OCI-LY7 (cell line): ENCODE measurements around the gene DCLK1.

Experiments used
- EZH2phosphoT487 ChIP-seq: fragments of 200-600 bp; sonication (generic); IDR thresholded peaks from 2 replicates; pipeline ENCODE4 v1.6.1; 2018; ENCODE audit warnings: low read depth, borderline replicate concordance, mild to moderate bottlenecking, mixed run types, antibody characterized with exemption, low read length, moderate library complexity, mixed read lengths
- TF ChIP-seq, protein P1 (sequence below): fragments of 200-600 bp; sonication (generic); conservative IDR thresholded peaks from 2 replicates; pipeline ENCODE4 v1.5.1; 2014; ENCODE audit warnings: mild to moderate bottlenecking, antibody characterized with exemption, low read length, moderate library complexity, mixed read lengths

DNA sequence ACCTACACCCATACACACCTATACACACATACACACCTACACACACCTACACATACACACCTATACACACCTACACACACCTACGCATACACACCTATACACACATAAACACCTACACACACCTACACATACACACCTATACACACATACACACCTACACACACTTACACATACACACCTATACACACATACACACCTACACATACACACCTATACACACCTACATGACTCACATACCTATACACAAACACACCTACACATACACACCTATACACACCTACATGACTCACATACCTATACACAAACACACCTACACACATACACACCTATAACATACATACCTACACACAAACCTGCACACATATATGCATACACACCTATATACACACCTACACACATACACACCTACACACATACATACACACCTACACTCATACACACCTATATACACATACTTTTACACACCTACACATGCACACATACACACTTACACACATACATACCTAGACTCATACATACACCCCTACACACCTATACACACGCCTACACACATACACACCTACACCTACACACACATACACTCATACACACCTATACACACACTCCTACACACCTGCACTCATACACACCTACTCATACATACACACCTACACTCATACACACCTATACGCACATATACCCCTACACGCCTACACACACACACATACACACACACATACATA, 368.0 kb downstream of the DCLK1 start:
- TF ChIP-seq, protein P1, sequence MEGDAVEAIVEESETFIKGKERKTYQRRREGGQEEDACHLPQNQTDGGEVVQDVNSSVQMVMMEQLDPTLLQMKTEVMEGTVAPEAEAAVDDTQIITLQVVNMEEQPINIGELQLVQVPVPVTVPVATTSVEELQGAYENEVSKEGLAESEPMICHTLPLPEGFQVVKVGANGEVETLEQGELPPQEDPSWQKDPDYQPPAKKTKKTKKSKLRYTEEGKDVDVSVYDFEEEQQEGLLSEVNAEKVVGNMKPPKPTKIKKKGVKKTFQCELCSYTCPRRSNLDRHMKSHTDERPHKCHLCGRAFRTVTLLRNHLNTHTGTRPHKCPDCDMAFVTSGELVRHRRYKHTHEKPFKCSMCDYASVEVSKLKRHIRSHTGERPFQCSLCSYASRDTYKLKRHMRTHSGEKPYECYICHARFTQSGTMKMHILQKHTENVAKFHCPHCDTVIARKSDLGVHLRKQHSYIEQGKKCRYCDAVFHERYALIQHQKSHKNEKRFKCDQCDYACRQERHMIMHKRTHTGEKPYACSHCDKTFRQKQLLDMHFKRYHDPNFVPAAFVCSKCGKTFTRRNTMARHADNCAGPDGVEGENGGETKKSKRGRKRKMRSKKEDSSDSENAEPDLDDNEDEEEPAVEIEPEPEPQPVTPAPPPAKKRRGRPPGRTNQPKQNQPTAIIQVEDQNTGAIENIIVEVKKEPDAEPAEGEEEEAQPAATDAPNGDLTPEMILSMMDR = no peak
- TF ChIP-seq EZH2phosphoT487 = no peak
